Smooth muscle cell (in vitro differentiated cells): Measurements from ENCODE around the gene TAMALIN. TPM values are rescaled to one million over a fixed set of nuclear protein-coding genes. Genes with fewer than 3 reads are reported as not detected.
A peak's percentile ranks its signal among the peaks of the same experiment; 100 is the strongest.

ENCODE experiments used
- DNase-seq: peaks from one replicate; lab custom pipeline; 2025; ENCODE audit not compliant: unreplicated experiment; lab: John Stamatoyannopoulos, UW
- H2AFZ ChIP-seq: fragments of 200-600 bp; sonication (generic); 2 replicates; pipeline ENCODE4 v1.6.0; 2016; ENCODE audit warnings: antibody characterized with exemption, low read depth, mild to moderate bottlenecking
- H3F3A ChIP-seq: fragments of 200-600 bp; sonication (generic); 2 replicates; pipeline ENCODE4 v1.6.0; 2017; ENCODE audit warnings: antibody characterized with exemption, low read depth
- H3K27ac ChIP-seq: fragments of 200-600 bp; sonication (generic); 2 replicates; pipeline ENCODE4 v1.5.1; 2016; ENCODE audit warnings: low read depth, mild to moderate bottlenecking
- H3K27me3 ChIP-seq: fragments of 200-600 bp; sonication (generic); 2 replicates; pipeline ENCODE4 v1.6.1; 2016; ENCODE audit warnings: low read depth, mild to moderate bottlenecking
- H3K36me3 ChIP-seq: fragments of 200-600 bp; sonication (generic); 2 replicates; pipeline ENCODE4 v1.5.1; 2016; ENCODE audit warnings: low read depth
- H3K4me1 ChIP-seq: fragments of 200-600 bp; sonication (generic); 2 replicates; pipeline ENCODE4 v1.5.1; 2016; ENCODE audit warnings: low read depth
- H3K4me2 ChIP-seq: fragments of 200-600 bp; sonication (generic); 2 replicates; pipeline ENCODE4 v1.6.0; 2016; ENCODE audit warnings: mild to moderate bottlenecking
- H3K4me3 ChIP-seq: fragments of 200-600 bp; sonication (generic); 2 replicates; pipeline ENCODE4 v1.5.1; 2016; ENCODE audit warnings: mild to moderate bottlenecking
- H3K79me2 ChIP-seq: fragments of 200-600 bp; sonication (generic); 2 replicates; pipeline ENCODE4 v1.6.0; 2016; ENCODE audit warnings: low read depth, mild to moderate bottlenecking
- H3K9ac ChIP-seq: fragments of 200-600 bp; sonication (generic); 2 replicates; pipeline ENCODE4 v1.6.0; 2016; ENCODE audit warnings: low read depth
- H3K9me3 ChIP-seq: fragments of 200-600 bp; sonication (generic); replicated peaks from 2 replicates; pipeline ENCODE4 v1.5.1; 2016; ENCODE audit warnings: low read depth
- H4K20me1 ChIP-seq: fragments of 200-600 bp; sonication (generic); 2 replicates; pipeline ENCODE4 v1.6.0; 2016; ENCODE audit warnings: low read depth
- CTCF ChIP-seq: fragments of 200-600 bp; sonication (generic); IDR thresholded peaks from 2 replicates; pipeline ENCODE4 v1.5.1; 2017; ENCODE audit warnings: borderline replicate concordance, mild to moderate bottlenecking, antibody characterized with exemption; ENCODE audit not compliant: insufficient read depth, poor library complexity, severe bottlenecking
- WGBS: methylation state at CpG from one replicate; pipeline ENCODE4 v1.1.7; 2016; ENCODE audit warnings: low lambda C conversion rate; 5-methylcytosine and 5-hydroxymethylcytosine counted together
- polyA plus RNA-seq: library from polyadenylated mRNA; unstranded; fragments of >200 nt; fragmentation: Nextera tagmentation; extraction: Ambion mirVana; gene quantifications from 2 replicates; pipeline ENCODE4 v1.2.1, GENCODE V29; 2016
- total RNA-seq: library from RNA; depleted of rRNA; stranded (reverse); fragments of >200 nt; gene quantifications from 2 replicates; pipeline ENCODE4 v1.2.3, GENCODE V29; 2014

Gene TAMALIN
- total and polyA plus RNA-seq, 2 experiments from 2014 or later = 4.1 to 32.4 TPM

- H3F3A ChIP-seq = no peaks in the 10 kb centered on the region
- peak; percentile 63 for TF ChIP-seq CTCF
- no peaks in the 10 kb centered on the region for H3K79me2 ChIP-seq
- DNase-seq = peak; percentile 11
- no peak overlapping the region for H3K4me2 ChIP-seq
- no peak overlapping the region for H3K9ac ChIP-seq
- WGBS = 31% methylated on average over 8 of the region's 9 CpGs
- H3K27me3 ChIP-seq = no peaks in the 10 kb centered on the region
- H2AFZ ChIP-seq = no peak overlapping the region
- no peaks in the 10 kb centered on the region for H3K36me3 ChIP-seq
- no peak overlapping the region for H3K4me3 ChIP-seq
- no peaks in the 10 kb centered on the region for H3K9me3 ChIP-seq
- H3K27ac ChIP-seq = no peak overlapping the region
- no peaks in the 10 kb centered on the region for H4K20me1 ChIP-seq
- no peaks in the 10 kb centered on the region for H3K4me1 ChIP-seq
Observed at GRCh38 chr12:52020539-52021336, 14.0 kb downstream of the TAMALIN start.

- 13% methylated on average over 12 of the region's 14 CpGs for WGBS
- H3K9ac ChIP-seq = no peak overlapping the region
- no peaks in the 10 kb centered on the region for H3K4me1 ChIP-seq
- TF ChIP-seq CTCF = no peak
- no peak overlapping the region for H3K27ac ChIP-seq
- no peaks in the 10 kb centered on the region for H3F3A ChIP-seq
- peak overlapping the region; percentile 47 for H3K4me3 ChIP-seq
- H3K36me3 ChIP-seq = no peaks in the 10 kb centered on the region
- no peak overlapping the region for H2AFZ ChIP-seq
- no peaks in the 10 kb centered on the region for H4K20me1 ChIP-seq
- H3K9me3 ChIP-seq = no peaks in the 10 kb centered on the region
- H3K79me2 ChIP-seq = no peaks in the 10 kb centered on the region
- DNase-seq = no peak
- H3K27me3 ChIP-seq = no peaks in the 10 kb centered on the region
- peak overlapping the region; percentile 87 for H3K4me2 ChIP-seq
Observed at GRCh38 chr12:52022841-52023181, 16.1 kb downstream of the TAMALIN start.

GRCh38 chr12:52023182-52023975 is 16.6 kb downstream of the TAMALIN start:
- H4K20me1 ChIP-seq = no peaks in the 10 kb centered on the region
- no peaks in the 10 kb centered on the region for H3K9me3 ChIP-seq
- WGBS = 3% methylated on average over 28 of the region's 70 CpGs
- DNase-seq = peak; percentile 82
- peak overlapping the region; percentile 47 for H3K4me3 ChIP-seq
- H3K27me3 ChIP-seq = no peaks in the 10 kb centered on the region
- peak overlapping the region; percentile 68 for H2AFZ ChIP-seq
- no peak overlapping the region for H3K27ac ChIP-seq
- TF ChIP-seq CTCF = peak; percentile 98
- no peak overlapping the region for H3K9ac ChIP-seq
- H3K79me2 ChIP-seq = no peaks in the 10 kb centered on the region
- peak overlapping the region; percentile 87 for H3K4me2 ChIP-seq
- no peaks in the 10 kb centered on the region for H3F3A ChIP-seq
- H3K4me1 ChIP-seq = no peaks in the 10 kb centered on the region
- no peaks in the 10 kb centered on the region for H3K36me3 ChIP-seq
